ENCODE measurements around the gene SLC2A5. TPM values are rescaled to one million over a fixed set of nuclear protein-coding genes. Genes with fewer than 3 reads are reported as not detected.

SLC2A5 gene
- total RNA-seq, 1 experiment from 2014 or later = not detected

GRCh38 chr1:8986814-8987190 is 82.6 kb downstream of the SLC2A5 start:
- ChIA-PET POLR2A (ENCODE audit: unreplicated experiment) (no interaction called here), CTCF (interaction anchor here (0.6 to 0.8 kb wide), 3 partner anchors 18 to 138 kb away, joined by 3 to 11 read pairs (median 4); no protein-coding TSS in a partner anchor)
- DNase-seq (no peak), ATAC-seq (no peak)
- H4K20me1 ChIP-seq (ENCODE audit: low read length) = no peaks in the 10 kb centered on the region
- no peaks in the 10 kb centered on the region for H3K79me2 ChIP-seq (ENCODE audit: low read length)
- no peaks in the 10 kb centered on the region for H3F3A ChIP-seq (ENCODE audit: low read length, unreplicated experiment)
- no peaks in the 10 kb centered on the region for H3K9me2 ChIP-seq (replicated peaks; ENCODE audit: low read length)
- no peak overlapping the region for H2AFZ ChIP-seq (ENCODE audit: low read length)
- H3K36me3 ChIP-seq (ENCODE audit: low read depth, low read length) = no peaks in the 10 kb centered on the region
- intact Hi-C loops (cut with micrococcal nuclease) = loop anchor here (1.0 to 5.0 kb wide), 2 partner anchors 45 to 115 kb away; no protein-coding TSS in a partner anchor
- peak overlapping the region; percentile 49; the same call in 1 of the 2 replicates for H3K9ac ChIP-seq (ENCODE audit: low read length)
- TF ChIP-seq EZH2phosphoT487 (IDR thresholded peaks at IDR 0.05; ENCODE audit: borderline replicate concordance, low read length) (no peak), CTCF (conservative IDR thresholded peaks at IDR 0.05; ENCODE audit: low read depth, low read length) (no peak), EZH2 (IDR thresholded peaks at IDR 0.05; ENCODE audit: low read length, unreplicated experiment) (no peak)
- peak overlapping the region; percentile 95 for H3K27ac ChIP-seq (ENCODE audit: low read length)
- H3K27me3 ChIP-seq (ENCODE audit: low read length) = no peaks in the 10 kb centered on the region
- no peak overlapping the region for H3K4me3 ChIP-seq (ENCODE audit: low read length)
- H3K9me3 ChIP-seq (ENCODE audit: low read length) = no peaks in the 10 kb centered on the region
- no TSS peak for BruUV-seq (replicated peaks)
- H3K4me2 ChIP-seq (ENCODE audit: low read length) = no peak overlapping the region
- H3K4me1 ChIP-seq (ENCODE audit: insufficient read depth, low read length) = peaks cover 31% of the 10 kb centered on the region

GRCh38 chr1:8985915-8986813 is 83.3 kb downstream of the SLC2A5 start:
- Histone ChIP-seq H3K4me2 (ENCODE audit: low read length) (peak overlapping the region; percentile 60), H3K4me1 (ENCODE audit: insufficient read depth, low read length) (peaks cover 31% of the 10 kb centered on the region), H3K9me2 (replicated peaks; ENCODE audit: low read length) (no peaks in the 10 kb centered on the region), H3K9me3 (ENCODE audit: low read length) (no peaks in the 10 kb centered on the region), H3K79me2 (ENCODE audit: low read length) (no peaks in the 10 kb centered on the region), H3K27ac (ENCODE audit: low read length) (peak overlapping the region; percentile 95), H3K36me3 (ENCODE audit: low read depth, low read length) (no peaks in the 10 kb centered on the region), H2AFZ (ENCODE audit: low read length) (peak overlapping the region; percentile 56; the same call in 1 of the 2 replicates), H3F3A (ENCODE audit: low read length, unreplicated experiment) (no peaks in the 10 kb centered on the region), H4K20me1 (ENCODE audit: low read length) (no peaks in the 10 kb centered on the region), H3K27me3 (ENCODE audit: low read length) (no peaks in the 10 kb centered on the region), H3K4me3 (ENCODE audit: low read length) (peak overlapping the region; percentile 43; the same call in 1 of the 2 replicates), H3K9ac (ENCODE audit: low read length) (peak overlapping the region; percentile 64)
- intact Hi-C loops (cut with micrococcal nuclease) = loop anchor here (1.0 to 5.0 kb wide), 2 partner anchors 44 to 114 kb away; no protein-coding TSS in a partner anchor
- ChIA-PET POLR2A (ENCODE audit: unreplicated experiment) (interaction anchor here (0.7 kb wide), 1 partner anchor 358 kb away, joined by 3 read pairs; no protein-coding TSS in a partner anchor), CTCF (interaction anchor here (0.6 to 1.1 kb wide), 4 partner anchors 19 to 112 kb away, joined by 3 to 4 read pairs (median 4); no protein-coding TSS in a partner anchor)
- BruUV-seq (replicated peaks) = no TSS peak
- DNase-seq (peak; percentile 99), ATAC-seq (peak; percentile 90)
- TF ChIP-seq CTCF (conservative IDR thresholded peaks at IDR 0.05; ENCODE audit: low read depth, low read length) (no peak), EZH2 (IDR thresholded peaks at IDR 0.05; ENCODE audit: low read length, unreplicated experiment) (no peak), EZH2phosphoT487 (IDR thresholded peaks at IDR 0.05; ENCODE audit: borderline replicate concordance, low read length) (no peak)

Other genes starting within 250 kb of the SLC2A5 start
- 3,669 and 3,712 TPM in 2 replicates for gene ENO1, start 190.9 kb downstream of the SLC2A5 start, total RNA-seq (2014; rRNA removed)
- gene CA6, start 123.8 kb downstream of the SLC2A5 start, total RNA-seq (2014; rRNA removed) = 0.18 TPM in 1 of 2 replicates, not detected in the other
- gene SLC2A7, start 43.2 kb downstream of the SLC2A5 start, total RNA-seq (2014; rRNA removed) = not detected in 2 replicates
- gene GPR157, start 59.5 kb upstream of the SLC2A5 start, total RNA-seq (2014; rRNA removed) = 7.3 and 7.9 TPM in 2 replicates
- 6.8 and 8.9 TPM in 2 replicates for gene H6PD, start 165.1 kb upstream of the SLC2A5 start, total RNA-seq (2014; rRNA removed)
- 18.1 and 32.9 TPM in 2 replicates for gene SPSB1, start 223.3 kb upstream of the SLC2A5 start, total RNA-seq (2014; rRNA removed)

All from PC-3 (cell line).